Medulla oblongata (tissue), 1 donor: ENCODE results near the gene KMT2A.
"Not testable (repeated sequence)": the region's sequence is repeated elsewhere in the genome, so short reads cannot be mapped to it uniquely, and the experiment has no call there.

Experiments
- DNase-seq: peaks from one replicate; pipeline ENCODE4 v3.0.0-alpha.2; 2015; ENCODE audit errors: extremely low spot score

KMT2A gene

GRCh38 chr11:118435893-118436624, at the start of gene KMT2A:
Gene KMT2A, plus strand, starts transcription at chr11:118436492. Its CDS starts 21 bp downstream, at chr11:118436513.
- DNase-seq: peak; percentile 96

- DNase-seq: no peak
These were observed 40.2 kb upstream of the KMT2A start for GRCh38 chr11:118396097-118396501.

- DNase-seq: no peak
These were observed 38.8 kb upstream of the KMT2A start for GRCh38 chr11:118397448-118397847.

- no peak for DNase-seq
These were observed 37.3 kb upstream of the KMT2A start for GRCh38 chr11:118398791-118399559.

DNA sequence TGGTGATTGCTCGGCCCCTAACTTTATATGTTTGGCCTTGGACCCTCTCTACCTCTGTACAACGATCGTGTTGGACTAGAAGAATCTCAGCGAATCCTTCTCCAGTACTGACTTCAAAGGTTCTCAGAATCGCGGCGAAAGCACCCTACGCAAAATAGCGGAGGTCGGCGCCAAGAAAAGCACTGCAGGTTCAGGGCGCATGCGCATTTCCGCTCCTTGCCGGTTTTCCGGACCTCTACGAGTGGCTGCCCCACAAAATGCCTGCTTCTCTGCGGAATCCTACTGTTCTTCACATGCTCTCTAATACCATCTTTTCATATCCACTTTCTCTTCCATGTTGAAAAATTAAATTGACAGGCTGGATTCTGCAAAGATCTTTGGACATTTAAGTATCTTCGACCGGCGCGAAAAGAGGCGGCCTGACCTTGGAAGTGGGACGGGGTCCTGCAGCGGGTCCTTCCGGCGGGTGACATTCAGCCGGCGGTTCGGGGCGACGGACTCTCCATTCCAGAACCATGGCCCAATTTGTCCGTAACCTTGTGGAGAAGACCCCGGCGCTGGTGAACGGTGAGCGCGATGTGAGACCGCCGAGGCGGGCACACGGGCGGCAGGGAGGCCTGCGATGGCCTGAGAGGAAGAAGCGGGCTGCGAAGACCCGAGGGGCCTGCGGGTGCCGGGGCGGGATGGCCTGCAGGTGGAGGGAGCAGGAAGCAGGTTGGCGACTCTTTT, 35.0 kb upstream of the KMT2A start, which contains the start of gene ATP5MG:
Gene ATP5MG, plus strand, starts transcription at position 456 of the 729 bp plus-strand sequence. Its CDS starts 60 bp downstream, at position 516.
- peak; percentile 93 for DNase-seq

GRCh38 chr11:118401880-118402590, 34.3 kb upstream of the KMT2A start:
- DNase-seq: no peak

DNA sequence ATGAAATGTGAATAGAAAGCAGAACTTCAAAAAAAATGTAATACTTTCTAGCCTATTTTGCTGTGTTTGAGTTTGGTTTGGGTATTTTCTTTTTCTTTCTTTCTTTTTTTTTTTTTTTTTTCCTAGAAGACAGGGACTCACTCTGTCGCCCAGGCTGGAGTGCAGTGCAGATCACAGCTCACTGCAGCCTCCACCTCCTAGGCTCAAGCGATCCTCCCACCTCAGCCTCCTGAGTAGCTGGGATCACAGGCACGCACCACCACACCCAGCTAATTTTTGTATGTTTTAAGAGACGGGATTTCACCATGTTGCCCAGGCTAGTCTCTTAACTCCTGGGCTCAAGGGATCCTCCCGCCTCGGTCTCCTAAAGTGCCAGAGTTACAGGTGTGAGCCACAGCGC, 33.7 kb upstream of the KMT2A start:
- DNase-seq: not testable (repeated sequence)

- no peak for DNase-seq
These were observed 29.6 kb upstream of the KMT2A start for GRCh38 chr11:118406599-118407166.

DNA sequence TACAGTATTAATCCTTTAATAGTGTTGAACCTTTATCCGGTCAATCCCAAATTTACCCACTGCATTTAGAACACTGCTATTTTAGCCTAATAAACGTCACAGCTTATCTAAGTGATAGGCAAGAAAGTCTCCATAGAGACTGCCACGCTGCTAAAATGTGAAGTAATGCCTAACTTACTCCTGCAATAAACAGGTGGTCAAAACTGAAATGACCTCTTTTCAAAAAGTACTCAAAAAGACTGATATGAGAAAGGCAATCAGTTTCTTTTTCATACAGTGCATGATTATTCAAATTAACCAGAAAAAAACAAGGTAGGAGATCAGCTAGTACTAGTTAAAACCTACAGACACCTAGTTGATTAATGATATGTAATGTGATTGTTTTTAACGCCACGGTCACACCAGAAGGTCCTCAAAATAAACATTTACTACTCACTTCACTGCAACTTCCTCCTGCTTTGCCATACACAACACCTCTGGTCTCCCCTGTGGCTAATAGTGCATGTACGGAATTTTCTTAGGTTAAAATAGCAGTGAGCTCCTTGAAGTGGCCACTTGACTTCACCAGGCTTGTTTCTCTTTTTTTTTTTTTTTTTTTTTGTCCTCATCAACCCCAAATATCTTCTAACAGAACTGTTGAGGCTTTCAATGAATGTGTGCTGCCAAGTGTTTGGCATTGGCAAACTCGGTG, 26.1 kb upstream of the KMT2A start:
- no peak for DNase-seq

- DNase-seq: no peak
These were observed 24.8 kb upstream of the KMT2A start for GRCh38 chr11:118411530-118411929.

DNA sequence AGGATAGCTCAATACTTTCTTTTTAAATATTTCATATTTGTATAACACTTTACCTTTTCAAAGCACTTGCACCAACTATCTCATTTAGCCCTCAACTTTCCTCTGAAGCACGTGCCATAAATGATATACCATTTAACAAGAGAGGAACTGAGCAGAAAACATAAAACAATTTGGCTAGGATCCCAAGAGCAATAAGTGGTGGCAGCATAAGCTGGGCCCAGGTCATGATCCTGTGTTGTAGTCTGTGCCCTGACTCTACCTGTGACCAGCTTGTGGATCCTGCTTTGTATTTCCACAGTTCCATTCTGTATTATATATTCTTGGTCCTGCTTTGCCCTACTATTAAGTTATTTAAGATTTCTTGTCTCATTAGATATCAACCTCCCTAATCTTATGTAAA, 23.4 kb upstream of the KMT2A start:
- DNase-seq: no peak

DNA sequence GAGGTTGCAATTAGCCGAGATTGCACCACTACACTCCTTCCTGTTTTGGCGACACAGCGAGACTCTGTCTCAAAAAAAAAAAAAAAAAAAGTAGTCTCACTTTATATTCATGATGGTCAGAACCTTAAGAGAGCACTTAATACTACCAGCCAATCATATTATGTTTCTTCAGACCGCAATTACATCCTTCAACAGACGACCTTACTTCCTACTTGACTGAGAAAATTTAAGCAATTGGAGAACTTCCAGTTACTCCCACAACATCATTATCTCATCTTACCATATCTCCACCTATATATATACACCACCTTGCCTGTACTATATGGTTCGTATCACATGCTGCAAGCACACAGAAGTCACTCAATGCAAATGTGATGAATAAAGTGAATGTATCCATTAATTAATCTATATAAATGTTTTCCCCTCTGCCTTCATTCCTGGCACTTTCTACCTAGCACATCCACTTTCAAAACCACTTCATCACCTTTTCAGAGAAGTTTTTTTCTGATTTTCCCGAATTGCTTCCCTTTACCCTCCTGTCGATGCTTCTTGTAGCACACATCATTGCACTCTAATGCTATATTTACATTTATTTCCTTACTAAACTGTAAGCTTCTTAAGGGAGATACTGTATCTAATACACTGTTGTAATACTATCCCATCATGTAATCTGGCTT, 21.1 kb upstream of the KMT2A start:
- no peak for DNase-seq

- peak; percentile 18 for DNase-seq
These were observed 20.6 kb upstream of the KMT2A start for GRCh38 chr11:118415739-118416068.

DNA sequence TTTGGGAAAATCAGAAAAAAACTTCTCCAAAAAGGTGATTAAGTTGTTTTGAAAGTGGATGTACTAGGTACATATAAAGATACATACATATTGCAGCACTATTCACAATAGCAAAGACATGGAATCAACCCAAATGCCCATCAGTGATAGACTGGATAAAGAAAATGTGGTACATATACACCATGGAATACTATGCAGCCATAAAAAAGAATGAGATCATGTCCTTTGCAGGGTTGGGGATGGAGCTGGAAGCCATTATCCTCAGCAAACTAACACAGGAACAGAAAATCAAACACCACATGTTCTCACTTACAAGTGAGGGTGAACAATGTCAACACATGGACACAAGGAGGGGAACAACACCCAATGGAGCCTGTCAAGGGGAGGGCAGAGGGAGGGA, 19.4 kb upstream of the KMT2A start:
- DNase-seq: not testable (repeated sequence)

GRCh38 chr11:118417801-118418200, 18.5 kb upstream of the KMT2A start:
- no peak for DNase-seq

GRCh38 chr11:118418766-118419165, 17.5 kb upstream of the KMT2A start:
- DNase-seq: no peak

DNA sequence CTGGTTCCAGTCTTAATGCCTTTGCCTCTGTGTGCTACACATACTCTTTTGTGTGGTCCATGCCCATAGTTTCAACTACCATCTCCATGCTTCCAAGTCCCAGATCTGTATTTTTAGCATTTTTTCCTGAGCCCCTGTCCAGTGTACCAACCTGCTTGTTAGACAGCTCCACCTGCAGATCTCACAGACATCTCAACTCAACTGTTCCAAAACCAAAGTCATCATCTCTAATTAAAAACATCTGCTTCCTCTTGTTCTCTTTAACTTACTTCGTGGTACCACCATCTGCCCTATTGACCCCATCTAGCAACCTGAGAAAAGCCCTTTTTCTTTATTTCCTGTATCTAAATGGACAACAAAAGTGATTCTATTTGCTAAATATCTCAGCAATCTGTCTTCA, 8.6 kb upstream of the KMT2A start:
- no peak for DNase-seq

DNA sequence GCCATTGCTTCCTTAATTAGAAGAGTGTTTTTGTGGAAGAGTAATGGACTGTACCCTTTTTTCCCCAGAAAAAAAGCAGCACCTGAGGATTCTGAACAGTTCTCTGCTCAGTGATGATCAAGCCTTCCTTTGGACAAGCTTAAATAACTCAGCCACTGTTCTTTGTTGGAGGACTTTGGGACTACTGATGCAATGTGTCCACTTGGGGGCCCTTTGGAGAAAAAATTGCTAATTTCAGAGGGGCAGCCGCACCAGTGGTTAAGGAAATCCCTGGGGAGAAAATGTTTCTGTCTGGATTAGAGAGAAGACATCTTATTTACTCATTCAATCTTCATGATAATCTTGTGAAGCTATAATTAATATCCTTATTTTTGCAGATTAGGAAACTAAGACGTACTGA, 5.3 kb upstream of the KMT2A start:
- peak; percentile 18 for DNase-seq

DNA sequence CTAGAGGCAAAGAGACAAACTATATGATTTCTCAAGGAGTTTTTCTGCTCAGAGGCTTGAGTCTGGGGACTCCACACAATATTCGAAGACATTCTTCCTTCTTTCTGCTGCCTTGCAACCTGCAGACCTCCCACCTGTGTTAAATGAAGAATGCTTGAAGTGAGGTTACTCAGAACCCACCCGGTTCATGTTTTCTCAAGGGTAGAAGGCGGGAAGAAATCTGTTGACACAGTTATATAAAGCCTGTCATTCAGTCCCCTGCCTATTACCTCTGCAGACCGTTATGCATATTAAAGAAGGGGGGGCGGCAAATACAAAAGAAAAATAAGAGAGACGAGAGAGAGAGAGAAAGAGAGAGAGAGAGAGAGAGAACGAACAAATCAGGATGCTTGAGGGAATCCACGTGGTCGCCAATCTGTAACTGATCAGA, 2.2 kb upstream of the KMT2A start:
- no peak for DNase-seq
